SHP77 (cell line): ENCODE data around the gene SP8.

Experiments
- DNase-seq, 2 experiments: peaks; one replicate each; lab custom pipeline; 2025; lab: John Stamatoyannopoulos, UW

The SP8 gene

GRCh38 chr7:20754001-20754400 is 32.7 kb downstream of the SP8 start:
- no peak for DNase-seq

- DNase-seq, result no peak
Observed at GRCh38 chr7:20749906-20750305, 36.8 kb downstream of the SP8 start.

- no peak for DNase-seq
Observed at GRCh38 chr7:20748853-20749252, 37.8 kb downstream of the SP8 start.

- no peak for DNase-seq
Observed at GRCh38 chr7:20747001-20747400, 39.7 kb downstream of the SP8 start.

GRCh38 chr7:20745702-20746101 is 41.0 kb downstream of the SP8 start:
- DNase-seq, result no peak

- DNase-seq, result peak; percentile 67 to 79
Observed at GRCh38 chr7:20744954-20745446, 41.7 kb downstream of the SP8 start.

- DNase-seq, result no peak
Observed at GRCh38 chr7:20742913-20743312, 43.8 kb downstream of the SP8 start.

GRCh38 chr7:20741801-20742200 is 44.9 kb downstream of the SP8 start:
- DNase-seq, result no peak

- no peak for DNase-seq
Observed at GRCh38 chr7:20738518-20739481, 47.9 kb downstream of the SP8 start.

- peak; percentile 18 to 35 for DNase-seq
Observed at GRCh38 chr7:20737840-20738448, 48.7 kb downstream of the SP8 start.

- no peak for DNase-seq
Observed at GRCh38 chr7:20735346-20736065, 51.2 kb downstream of the SP8 start.
